Activated naive CD8-positive, alpha-beta T cell treated with anti-CD3 and anti-CD28 coated beads for 36 hours (primary cell): ENCODE data around the gene TMEM225B. TPM values are rescaled to one million over a fixed set of nuclear protein-coding genes. Genes with fewer than 3 reads are reported as not detected.
A peak's percentile ranks its signal among the peaks of the same experiment; 100 is the strongest.
"Not testable (repeated sequence)": the region's sequence is repeated elsewhere in the genome, so short reads cannot be mapped to it uniquely, and the experiment has no call there.

Experiments used
- DNase-seq: peaks from one replicate; pipeline ENCODE4 v3.0.0; 2021
- H3K27ac Mint-ChIP-seq: one replicate; pipeline ENCODE4 v1.8.0; 2022; ENCODE audit warnings: mild to moderate bottlenecking, moderate library complexity, mixed read lengths
- H3K27me3 Mint-ChIP-seq: one replicate; pipeline ENCODE4 v1.8.0; 2022; ENCODE audit warnings: mild to moderate bottlenecking, mixed read lengths
- H3K36me3 Mint-ChIP-seq: one replicate; pipeline ENCODE4 v1.8.0; 2021; ENCODE audit warnings: mild to moderate bottlenecking, mixed read lengths
- H3K4me1 Mint-ChIP-seq: one replicate; pipeline ENCODE4 v1.8.0; 2021; ENCODE audit warnings: mixed read lengths
- H3K4me3 Mint-ChIP-seq: one replicate; pipeline ENCODE4 v1.8.0; 2022; ENCODE audit warnings: mild to moderate bottlenecking, moderate library complexity, mixed read lengths
- H3K9me3 Mint-ChIP-seq: one replicate; pipeline ENCODE4 v1.8.0; 2022; ENCODE audit warnings: mixed read lengths
- total RNA-seq, 2 experiments: library from RNA; stranded (reverse); gene quantifications; one replicate each; pipeline ENCODE4 v1.2.3, GENCODE V29; 2021

The TMEM225B gene
- under 1 TPM; 0.42 to 0.70 TPM for total RNA-seq

GRCh38 chr7:99597762-99598501 lies at the start of gene TMEM225B:
TSS of gene TMEM225B (plus strand) at chr7:99598267. CDS start at chr7:99604389, 6,122 bp downstream.
- Mint-ChIP-seq H3K4me3 (no peak within 1 kb of the TSS), H3K36me3 (no peaks in the 10 kb centered on the region), H3K27me3 (no peaks in the 10 kb centered on the region), H3K4me1 (peaks cover 4% of the 10 kb centered on the region), H3K9me3 (no peaks in the 10 kb centered on the region), H3K27ac (no peak within 1 kb of the TSS)
- peak; percentile 32 for DNase-seq

GRCh38 chr7:99549545-99549944 lies 48.5 kb upstream of the TMEM225B start:
- H3K9me3 Mint-ChIP-seq, H3K27me3 Mint-ChIP-seq, H3K27ac Mint-ChIP-seq, H3K4me3 Mint-ChIP-seq, DNase-seq: not testable (repeated sequence)
- peaks cover 49% of the 10 kb centered on the region for H3K36me3 Mint-ChIP-seq
- H3K4me1 Mint-ChIP-seq = peaks cover 19% of the 10 kb centered on the region

GRCh38 chr7:99551334-99551733 lies 46.7 kb upstream of the TMEM225B start:
- Mint-ChIP-seq H3K27ac (peak overlapping the region; percentile 86), H3K27me3 (no peaks in the 10 kb centered on the region), H3K36me3 (peaks cover 58% of the 10 kb centered on the region)

DNA sequence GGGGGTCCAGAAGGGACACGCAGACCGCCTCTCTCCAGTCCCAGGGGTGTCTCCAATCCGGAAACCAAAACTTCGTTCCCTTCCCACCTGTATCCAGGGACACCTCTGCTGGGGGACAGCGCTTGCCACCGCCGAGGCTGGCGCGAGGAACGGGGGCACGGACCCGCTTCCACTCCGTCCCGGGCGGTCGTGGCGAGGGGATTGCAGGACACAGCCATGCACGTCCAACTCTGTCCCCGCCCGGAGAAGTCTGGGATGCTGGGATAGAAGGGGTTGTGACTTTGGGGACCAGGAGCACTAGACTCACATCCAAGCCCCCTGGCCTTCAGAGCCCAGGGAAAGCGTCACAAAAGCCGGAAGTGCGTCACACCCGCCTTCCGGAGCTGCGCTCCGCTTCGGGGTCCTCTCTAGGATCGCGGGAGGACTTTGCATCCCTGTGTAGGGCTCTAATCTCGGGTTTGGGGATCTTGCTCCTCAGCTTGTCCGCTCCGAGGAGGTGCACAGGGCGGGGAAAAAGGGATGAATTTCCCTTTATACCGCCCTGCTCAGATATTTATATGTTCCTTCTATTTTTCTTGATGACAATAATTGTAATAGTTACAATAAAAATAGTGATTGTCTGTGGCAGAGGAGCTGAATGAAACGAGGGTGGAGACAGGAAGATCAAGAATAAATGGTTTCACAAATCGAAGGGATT lies 46.2 kb upstream of the TMEM225B start, which contains the start of gene FAM200A:
TSS of gene FAM200A (minus strand) at position 348 of the 697 bp plus-strand sequence. CDS start 3,707 bp downstream, outside the sequence.
- peak; percentile 86 for DNase-seq
- H3K4me1 Mint-ChIP-seq = peaks cover 29% of the 10 kb centered on the region
- H3K27ac Mint-ChIP-seq = peak within 1 kb of the TSS; percentile 86
- peaks cover 55% of the 10 kb centered on the region for H3K36me3 Mint-ChIP-seq
- peak within 1 kb of the TSS; percentile 86 for H3K4me3 Mint-ChIP-seq
- no peaks in the 10 kb centered on the region for H3K27me3 Mint-ChIP-seq
- peaks cover 5% of the 10 kb centered on the region for H3K9me3 Mint-ChIP-seq

More at GRCh38 chr7:99551334-99551733, 46.7 kb upstream of the TMEM225B start:
- Mint-ChIP-seq H3K9me3 (peaks cover 5% of the 10 kb centered on the region), H3K4me3 (peak overlapping the region; percentile 86), H3K4me1 (peaks cover 27% of the 10 kb centered on the region)
- no peak for DNase-seq

DNA sequence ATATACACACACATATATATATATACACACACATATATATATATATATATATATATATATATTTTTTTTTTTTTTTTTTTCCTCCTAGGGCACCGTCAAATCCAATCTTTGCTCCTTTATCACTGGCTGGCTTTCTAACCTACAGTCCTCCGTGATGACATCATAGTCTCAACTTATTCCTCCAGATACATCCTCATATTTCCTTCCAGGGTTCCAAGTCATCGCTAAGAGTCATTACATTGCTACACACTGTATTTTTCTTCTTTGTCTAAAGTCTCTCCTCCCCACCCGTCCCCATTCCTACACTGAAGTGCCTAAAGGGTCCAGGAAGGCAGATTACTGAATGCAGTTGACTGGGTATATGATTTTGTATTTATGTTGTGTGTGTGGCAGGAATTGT lies 45.0 kb upstream of the TMEM225B start:
- Mint-ChIP-seq H3K27me3 (no peaks in the 10 kb centered on the region), H3K27ac (no peak overlapping the region), H3K36me3 (peaks cover 58% of the 10 kb centered on the region)

DNA sequence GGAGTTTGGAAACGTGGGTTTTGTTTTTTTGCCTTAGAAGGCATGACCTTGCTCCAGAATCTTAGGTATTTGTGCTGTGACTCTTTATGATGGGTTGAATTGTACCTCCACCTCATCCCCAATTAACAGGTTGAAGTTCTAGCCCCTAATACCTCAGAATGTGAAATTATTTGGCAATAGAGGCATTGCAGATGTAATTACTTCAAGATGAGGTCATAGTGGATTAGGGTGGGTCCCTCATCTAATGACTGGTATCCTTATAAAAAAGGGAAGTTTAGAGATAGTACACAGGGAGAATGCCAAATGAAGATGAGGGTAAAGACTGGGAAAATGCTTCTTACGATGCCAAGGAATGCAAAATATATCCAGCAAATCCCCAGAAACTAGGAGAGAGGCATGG lies 43.1 kb upstream of the TMEM225B start:
- H3K27ac Mint-ChIP-seq = no peak overlapping the region
- H3K9me3 Mint-ChIP-seq = no peaks in the 10 kb centered on the region
- H3K27me3 Mint-ChIP-seq = no peaks in the 10 kb centered on the region
- no peak overlapping the region for H3K4me3 Mint-ChIP-seq
- DNase-seq = no peak
- peaks cover 44% of the 10 kb centered on the region for H3K36me3 Mint-ChIP-seq
- peaks cover 34% of the 10 kb centered on the region for H3K4me1 Mint-ChIP-seq

More for the DNA sequence above, 45.0 kb upstream of the TMEM225B start:
- no peak for DNase-seq
- peaks cover 34% of the 10 kb centered on the region for H3K4me1 Mint-ChIP-seq
- no peak overlapping the region for H3K4me3 Mint-ChIP-seq
- peaks cover 5% of the 10 kb centered on the region for H3K9me3 Mint-ChIP-seq

DNA sequence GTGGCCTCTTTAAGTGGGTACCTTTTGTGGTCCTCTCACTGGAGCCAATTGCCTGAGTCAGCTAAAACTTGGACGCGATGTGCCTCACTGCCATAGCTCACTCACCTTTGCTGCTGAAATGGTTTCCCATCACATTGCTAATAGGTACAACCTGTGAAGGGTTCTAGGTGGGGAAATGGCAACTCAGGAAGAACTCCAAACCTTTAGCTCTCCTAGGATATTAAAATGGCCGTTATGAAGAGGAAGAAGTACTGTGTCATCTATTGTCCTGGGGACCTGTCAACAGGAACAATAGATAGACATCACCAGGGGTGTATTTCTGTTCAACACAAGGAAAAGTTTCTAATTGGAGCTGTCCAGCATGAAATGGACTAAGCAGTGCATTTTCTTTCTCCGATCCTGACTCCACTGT lies 40.9 kb upstream of the TMEM225B start:
- Mint-ChIP-seq H3K36me3 (peaks cover 54% of the 10 kb centered on the region), H3K4me3 (peak overlapping the region; percentile 98), H3K4me1 (peaks cover 47% of the 10 kb centered on the region), H3K27ac (peak overlapping the region; percentile 98), H3K9me3 (no peaks in the 10 kb centered on the region), H3K27me3 (no peaks in the 10 kb centered on the region)
- no peak for DNase-seq

- Mint-ChIP-seq H3K36me3 (peaks cover 60% of the 10 kb centered on the region), H3K27me3 (no peaks in the 10 kb centered on the region), H3K9me3 (no peaks in the 10 kb centered on the region), H3K4me3 (peak overlapping the region; percentile 98), H3K4me1 (peaks cover 49% of the 10 kb centered on the region), H3K27ac (peak overlapping the region; percentile 98)
- DNase-seq = no peak
Measured at GRCh38 chr7:99557940-99558305, 40.1 kb upstream of the TMEM225B start.

- Mint-ChIP-seq H3K4me3 (peak within 1 kb of the TSS; percentile 98), H3K4me1 (peaks cover 50% of the 10 kb centered on the region), H3K27me3 (no peaks in the 10 kb centered on the region), H3K27ac (peak within 1 kb of the TSS; percentile 98), H3K9me3 (no peaks in the 10 kb centered on the region), H3K36me3 (peaks cover 56% of the 10 kb centered on the region)
- DNase-seq = peak; percentile 92
Measured at GRCh38 chr7:99558306-99559174, 39.5 kb upstream of the TMEM225B start, which contains the start of gene ZNF655. TSS of gene ZNF655 (plus strand) at chr7:99558642. CDS start at chr7:99560560, 1,918 bp downstream.

DNA sequence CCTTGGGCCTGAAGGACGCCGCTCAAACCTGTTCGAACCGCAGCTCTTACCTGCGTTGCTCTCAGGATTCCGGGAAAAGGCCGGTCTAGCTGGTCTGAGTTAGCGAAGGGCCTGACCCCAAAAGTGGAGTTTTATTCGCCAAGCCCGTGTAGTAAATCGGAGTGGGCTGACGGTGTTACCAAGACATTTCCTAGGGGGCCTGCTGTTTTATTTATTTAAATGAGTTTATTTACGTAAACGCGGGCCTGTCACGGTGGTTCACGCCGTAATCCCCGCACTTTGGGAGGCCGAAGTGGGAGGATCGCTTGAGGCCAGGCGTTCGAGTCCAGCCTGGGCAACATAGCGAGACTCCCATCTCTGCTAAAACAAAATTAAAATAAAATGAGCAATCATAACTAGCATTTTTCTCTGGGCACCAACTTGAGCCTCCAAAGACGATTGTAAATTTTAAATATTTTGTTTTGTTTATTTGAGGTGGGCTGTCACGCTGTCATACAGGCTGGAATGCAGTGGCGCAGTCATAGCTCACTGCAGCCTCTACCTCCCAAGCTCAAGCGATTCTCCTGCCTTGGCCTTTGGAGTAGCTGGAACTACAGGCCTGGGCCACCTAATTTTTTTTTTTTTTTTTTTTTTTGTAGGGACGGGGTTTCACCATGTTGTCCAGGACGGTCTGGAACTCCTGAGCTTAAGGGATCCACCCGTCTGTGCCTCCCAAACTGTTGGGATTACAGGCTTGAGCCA lies 38.7 kb upstream of the TMEM225B start:
- H3K36me3 Mint-ChIP-seq = peaks cover 58% of the 10 kb centered on the region
- peak overlapping the region; percentile 98 for H3K4me3 Mint-ChIP-seq
- no peak for DNase-seq
- H3K27me3 Mint-ChIP-seq = no peaks in the 10 kb centered on the region
- H3K4me1 Mint-ChIP-seq = peaks cover 57% of the 10 kb centered on the region
- no peaks in the 10 kb centered on the region for H3K9me3 Mint-ChIP-seq
- peak overlapping the region; percentile 98 for H3K27ac Mint-ChIP-seq

DNA sequence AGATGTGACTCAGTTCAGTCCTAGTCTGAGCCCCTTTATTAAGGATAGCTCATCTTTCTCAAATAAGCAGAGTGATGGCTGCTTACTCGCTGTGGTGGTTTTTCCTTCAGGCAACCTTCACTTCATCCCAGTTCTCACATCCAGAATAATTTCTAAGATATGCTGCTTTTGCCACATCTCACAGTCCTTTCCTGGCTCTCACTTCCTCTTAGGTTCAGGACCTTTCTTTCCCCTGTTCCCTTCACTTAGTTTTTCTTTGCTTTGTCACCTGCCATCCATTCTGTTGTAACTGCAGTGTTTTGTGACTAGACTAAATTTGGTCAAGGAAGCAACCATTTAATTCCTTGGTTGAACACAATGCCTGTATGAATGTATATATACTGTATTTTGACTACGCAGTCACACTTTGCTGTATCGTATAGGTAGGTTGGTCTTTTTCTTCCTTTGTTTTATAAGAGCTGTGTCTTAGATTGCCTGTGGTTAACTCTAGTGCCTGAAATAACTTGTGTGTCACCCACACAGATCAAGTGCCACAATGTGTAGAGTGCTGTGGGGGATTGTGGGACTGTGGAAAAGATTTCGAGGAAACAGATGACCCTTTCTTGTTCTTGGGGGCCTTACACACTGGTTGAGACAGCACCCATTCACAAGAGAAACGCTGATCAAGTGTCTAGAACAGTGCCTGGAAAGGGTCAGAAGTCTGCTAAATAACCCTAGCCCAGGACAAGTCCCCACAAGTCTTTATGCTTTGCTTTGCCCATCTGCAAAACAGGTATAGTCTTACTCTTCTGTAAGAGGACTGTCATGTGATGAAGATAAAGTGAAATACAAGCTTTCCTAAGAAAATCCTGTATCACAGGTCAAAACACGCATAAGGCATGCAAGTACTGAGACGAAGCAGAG lies 37.0 kb upstream of the TMEM225B start:
- H3K4me3 Mint-ChIP-seq = peak overlapping the region; percentile 98
- no peak for DNase-seq
- no peaks in the 10 kb centered on the region for H3K9me3 Mint-ChIP-seq
- peaks cover 53% of the 10 kb centered on the region for H3K4me1 Mint-ChIP-seq
- H3K27ac Mint-ChIP-seq = peak overlapping the region; percentile 54
- peaks cover 56% of the 10 kb centered on the region for H3K36me3 Mint-ChIP-seq
- H3K27me3 Mint-ChIP-seq = no peaks in the 10 kb centered on the region

- H3K27me3 Mint-ChIP-seq = no peaks in the 10 kb centered on the region
- DNase-seq = no peak
- H3K36me3 Mint-ChIP-seq = peaks cover 56% of the 10 kb centered on the region
- H3K4me1 Mint-ChIP-seq = peaks cover 54% of the 10 kb centered on the region
- no peaks in the 10 kb centered on the region for H3K9me3 Mint-ChIP-seq
- no peak overlapping the region for H3K4me3 Mint-ChIP-seq
- peak overlapping the region; percentile 86 for H3K27ac Mint-ChIP-seq
Measured at GRCh38 chr7:99561737-99562051, 36.4 kb upstream of the TMEM225B start.

- H3K9me3 Mint-ChIP-seq = no peaks in the 10 kb centered on the region
- peak overlapping the region; percentile 86 for H3K27ac Mint-ChIP-seq
- peaks cover 51% of the 10 kb centered on the region for H3K36me3 Mint-ChIP-seq
- DNase-seq = no peak
- H3K27me3 Mint-ChIP-seq = no peaks in the 10 kb centered on the region
- no peak overlapping the region for H3K4me3 Mint-ChIP-seq
- H3K4me1 Mint-ChIP-seq = peaks cover 49% of the 10 kb centered on the region
Measured at GRCh38 chr7:99562114-99562784, 35.8 kb upstream of the TMEM225B start.
